HCT116 (cell line): Measurements from ENCODE around the gene CSTPP1.

Source experiments
- ATF3 ChIP-seq: IDR thresholded peaks from 2 replicates; pipeline ENCODE4 v1.6.1; 2012
- CEBPB ChIP-seq: IDR thresholded peaks from 2 replicates; pipeline ENCODE4 v1.6.1; 2012; ENCODE audit warnings: low read depth
- CTCF ChIP-seq, 3 experiments: fragments of 200-600 bp in 1 of 3; sonication (generic) in 1 of 3; IDR thresholded peaks in 2 of 3; conservative IDR thresholded peaks in 1 of 3; 2 replicates each; pipeline ENCODE4 v1.5.1; 2012 to 2017; ENCODE audit warnings: low read depth in 2 of 3, low read length in 2 of 3, antibody characterized with exemption in 1 of 3, borderline replicate concordance in 1 of 3, control low read depth in 1 of 3, mild to moderate bottlenecking in 1 of 3, mixed read lengths in 1 of 3, mixed run types in 1 of 3, moderate library complexity in 1 of 3; ENCODE audit not compliant: insufficient read depth in 1 of 3
- EZH2 ChIP-seq: fragments of 200-600 bp; sonication (generic); IDR thresholded peaks from 2 replicates; pipeline ENCODE4 v1.6.1; 2017; ENCODE audit warnings: antibody characterized with exemption, mixed run types
- MAX ChIP-seq: IDR thresholded peaks from 2 replicates; pipeline ENCODE4 v1.6.1; 2012
- POLR2A ChIP-seq: IDR thresholded peaks from 2 replicates; pipeline ENCODE4 v1.7.0; 2011; ENCODE audit warnings: borderline replicate concordance; ENCODE audit not compliant: insufficient read depth, insufficient read length; ENCODE audit errors: extremely low read depth
- POLR2AphosphoS5 ChIP-seq: IDR thresholded peaks from 2 replicates; pipeline ENCODE4 v1.6.1; 2011; ENCODE audit warnings: mild to moderate bottlenecking, low read depth, low read length, moderate library complexity
- RAD21 ChIP-seq: IDR thresholded peaks from 2 replicates; pipeline ENCODE4 v1.6.1; 2012; ENCODE audit warnings: low read depth, mild to moderate bottlenecking
- ZFX ChIP-seq: fragments of 450-650 bp; IDR thresholded peaks from 2 replicates; pipeline ENCODE4 v1.6.1; 2017

GRCh38 chr11:47186700-47187695, 250.4 kb downstream of the CSTPP1 start:
- TF ChIP-seq MAX (peak; percentile 45; the same call in 1 of the 2 replicates), RAD21 (no peak), CEBPB (no peak), ATF3 (no peak), CTCF (IDR thresholded peaks at IDR 0.05 in 2 of 3, conservative IDR thresholded peaks at IDR 0.05 in 1 of 3; ENCODE audit: borderline replicate concordance in 1 of 3, insufficient read depth in 1 of 3, low read depth in 2 of 3, low read length in 2 of 3) (no peak), ZFX (no peak), POLR2AphosphoS5 (0 out of 2 replicates have a peak, but pooled peaks have one; percentile 20), EZH2 (no peak), POLR2A (peak; percentile 12)
